Activated T-helper 1 cell treated with anti-CD3 and anti-CD28 coated beads, Interleukin-12 subunit alpha, Interleukin-12 subunit beta, Interleukin-2, Interleukin-4 antibody, amounts not matched to agents 30 ng/mL and 10 ng/mL and 1 ng/mL, durations not matched to agents 14 hours and 24 hours and 36 hours (primary cell): ENCODE data around the gene YPEL1. TPM values are rescaled to one million over a fixed set of nuclear protein-coding genes. Genes with fewer than 3 reads are reported as not detected.
A peak's percentile ranks its signal among the peaks of the same experiment; 100 is the strongest.
"Not testable (repeated sequence)": the region's sequence is repeated elsewhere in the genome, so short reads cannot be mapped to it uniquely, and the experiment has no call there.

Experiments used
- DNase-seq: peaks from one replicate; pipeline ENCODE4 v3.0.0; 2021; ENCODE audit warnings: low spot score
- H3K27ac Mint-ChIP-seq: one replicate; pipeline ENCODE4 v1.8.0; 2021; ENCODE audit warnings: mild to moderate bottlenecking, mixed read lengths
- H3K27me3 Mint-ChIP-seq: one replicate; pipeline ENCODE4 v1.8.0; 2022; ENCODE audit warnings: mild to moderate bottlenecking, moderate library complexity, mixed read lengths; ENCODE audit not compliant: insufficient read depth
- H3K36me3 Mint-ChIP-seq: one replicate; pipeline ENCODE4 v1.8.0; 2021; ENCODE audit warnings: low read depth, mixed read lengths
- H3K4me1 Mint-ChIP-seq: one replicate; pipeline ENCODE4 v1.8.0; 2021; ENCODE audit warnings: low read depth, mixed read lengths
- H3K4me3 Mint-ChIP-seq: one replicate; pipeline ENCODE4 v1.8.0; 2021; ENCODE audit warnings: mild to moderate bottlenecking, moderate library complexity, mixed read lengths
- H3K9me3 Mint-ChIP-seq: one replicate; pipeline ENCODE4 v1.8.0; 2021; ENCODE audit warnings: mixed read lengths
- intact Hi-C: fragments of 100-400 bp; cut with micrococcal nuclease; formaldehyde crosslinking; loops from one replicate; pipeline ENCODE4 v1.15.1; 2024
- total RNA-seq: library from RNA; stranded (reverse); gene quantifications from 2 replicates; pipeline ENCODE4 v1.2.3, GENCODE V29; 2022

YPEL1 gene
- total RNA-seq, 1 donor from 2014 or later, result 0.34 TPM

- no peak for DNase-seq
- H3K27ac Mint-ChIP-seq, result peak overlapping the region; percentile 65
- H3K36me3 Mint-ChIP-seq, result peaks cover 57% of the 10 kb centered on the region
- no peaks in the 10 kb centered on the region for H3K27me3 Mint-ChIP-seq
- intact Hi-C loops, result loop anchor here (1.0 to 10.0 kb wide), 5 partner anchors 29 to 1253 kb away; partner anchors contain the start of gene PPM1F
- no peaks in the 10 kb centered on the region for H3K9me3 Mint-ChIP-seq
- peaks cover 71% of the 10 kb centered on the region for H3K4me1 Mint-ChIP-seq
- H3K4me3 Mint-ChIP-seq, result peak overlapping the region; percentile 21
Observed at GRCh38 chr22:21761994-21762680, 26.5 kb upstream of the YPEL1 start.

GRCh38 chr22:21761086-21761485 lies 25.5 kb upstream of the YPEL1 start:
- H3K4me1 Mint-ChIP-seq, result peaks cover 61% of the 10 kb centered on the region
- H3K36me3 Mint-ChIP-seq, result peaks cover 51% of the 10 kb centered on the region
- no peaks in the 10 kb centered on the region for H3K27me3 Mint-ChIP-seq
- no peak overlapping the region for H3K4me3 Mint-ChIP-seq
- DNase-seq, result no peak
- intact Hi-C loops, result loop anchor here (5.0 to 10.0 kb wide), 3 partner anchors 176 to 1254 kb away; partner anchors contain the start of gene PPM1F
- H3K27ac Mint-ChIP-seq, result no peak overlapping the region
- H3K9me3 Mint-ChIP-seq, result no peaks in the 10 kb centered on the region

GRCh38 chr22:21760640-21761039 lies 25.0 kb upstream of the YPEL1 start:
- H3K4me3 Mint-ChIP-seq, result no peak overlapping the region
- intact Hi-C loops, result loop anchor here (5.0 to 10.0 kb wide), 3 partner anchors 176 to 1254 kb away; partner anchors contain the start of gene PPM1F
- H3K9me3 Mint-ChIP-seq, result no peaks in the 10 kb centered on the region
- H3K27me3 Mint-ChIP-seq, result no peaks in the 10 kb centered on the region
- peak overlapping the region; percentile 25 for H3K27ac Mint-ChIP-seq
- H3K36me3 Mint-ChIP-seq, result peaks cover 53% of the 10 kb centered on the region
- no peak for DNase-seq
- H3K4me1 Mint-ChIP-seq, result peaks cover 57% of the 10 kb centered on the region

GRCh38 chr22:21759646-21760376 lies 24.2 kb upstream of the YPEL1 start:
- Mint-ChIP-seq H3K4me1 (peaks cover 48% of the 10 kb centered on the region), H3K36me3 (peaks cover 46% of the 10 kb centered on the region), H3K27me3 (no peaks in the 10 kb centered on the region), H3K4me3 (no peak overlapping the region), H3K9me3 (no peaks in the 10 kb centered on the region), H3K27ac (no peak overlapping the region)
- DNase-seq, result no peak
- intact Hi-C loops, result loop anchor here (5.0 to 10.0 kb wide), 3 partner anchors 175 to 1255 kb away; partner anchors contain the start of gene PPM1F

GRCh38 chr22:21759093-21759492 lies 23.5 kb upstream of the YPEL1 start:
- Mint-ChIP-seq H3K9me3 (no peaks in the 10 kb centered on the region), H3K27me3 (no peaks in the 10 kb centered on the region), H3K36me3 (peaks cover 43% of the 10 kb centered on the region), H3K27ac (no peak overlapping the region), H3K4me3 (no peak overlapping the region), H3K4me1 (peaks cover 41% of the 10 kb centered on the region)
- intact Hi-C loops, result no loop called here
- no peak for DNase-seq

GRCh38 chr22:21758091-21758864 lies 22.7 kb upstream of the YPEL1 start:
- H3K27me3 Mint-ChIP-seq, result no peaks in the 10 kb centered on the region
- DNase-seq, result no peak
- peaks cover 36% of the 10 kb centered on the region for H3K36me3 Mint-ChIP-seq
- no peak overlapping the region for H3K4me3 Mint-ChIP-seq
- intact Hi-C loops, result no loop called here
- no peaks in the 10 kb centered on the region for H3K9me3 Mint-ChIP-seq
- no peak overlapping the region for H3K27ac Mint-ChIP-seq
- H3K4me1 Mint-ChIP-seq, result peaks cover 33% of the 10 kb centered on the region

GRCh38 chr22:21755851-21756284 lies 20.3 kb upstream of the YPEL1 start:
- no peaks in the 10 kb centered on the region for H3K9me3 Mint-ChIP-seq
- H3K4me3 Mint-ChIP-seq, result no peak overlapping the region
- peaks cover 32% of the 10 kb centered on the region for H3K36me3 Mint-ChIP-seq
- no peak for DNase-seq
- intact Hi-C loops, result no loop called here
- H3K4me1 Mint-ChIP-seq, result peaks cover 16% of the 10 kb centered on the region
- H3K27me3 Mint-ChIP-seq, result no peaks in the 10 kb centered on the region
- H3K27ac Mint-ChIP-seq, result no peak overlapping the region

- Mint-ChIP-seq H3K9me3 (no peaks in the 10 kb centered on the region), H3K36me3 (peaks cover 28% of the 10 kb centered on the region), H3K27ac (no peak overlapping the region), H3K4me1 (peaks cover 11% of the 10 kb centered on the region), H3K4me3 (no peak overlapping the region), H3K27me3 (no peaks in the 10 kb centered on the region)
- no peak for DNase-seq
- intact Hi-C loops, result no loop called here
Observed at GRCh38 chr22:21754523-21754922, 18.9 kb upstream of the YPEL1 start.

- H3K4me3 Mint-ChIP-seq, result no peak overlapping the region
- H3K36me3 Mint-ChIP-seq, result peaks cover 25% of the 10 kb centered on the region
- no peak overlapping the region for H3K27ac Mint-ChIP-seq
- peaks cover 11% of the 10 kb centered on the region for H3K4me1 Mint-ChIP-seq
- DNase-seq, result no peak
- H3K9me3 Mint-ChIP-seq, result no peaks in the 10 kb centered on the region
- intact Hi-C loops, result no loop called here
- H3K27me3 Mint-ChIP-seq, result peaks cover 2% of the 10 kb centered on the region
Observed at GRCh38 chr22:21753374-21754111, 17.9 kb upstream of the YPEL1 start.

GRCh38 chr22:21752276-21752675 lies 16.7 kb upstream of the YPEL1 start:
- peaks cover 3% of the 10 kb centered on the region for H3K27me3 Mint-ChIP-seq
- intact Hi-C loops, result no loop called here
- peak overlapping the region; percentile 30 for H3K27ac Mint-ChIP-seq
- H3K4me1 Mint-ChIP-seq, result peaks cover 9% of the 10 kb centered on the region
- peaks cover 20% of the 10 kb centered on the region for H3K36me3 Mint-ChIP-seq
- DNase-seq, result no peak
- H3K4me3 Mint-ChIP-seq, result no peak overlapping the region
- H3K9me3 Mint-ChIP-seq, result no peaks in the 10 kb centered on the region

- H3K36me3 Mint-ChIP-seq, result peaks cover 4% of the 10 kb centered on the region
- H3K27me3 Mint-ChIP-seq, result peaks cover 3% of the 10 kb centered on the region
- intact Hi-C loops, result no loop called here
- H3K27ac Mint-ChIP-seq, result no peak overlapping the region
- H3K4me1 Mint-ChIP-seq, result no peaks in the 10 kb centered on the region
- DNase-seq, result no peak
- no peaks in the 10 kb centered on the region for H3K9me3 Mint-ChIP-seq
- H3K4me3 Mint-ChIP-seq, result no peak overlapping the region
Observed at GRCh38 chr22:21745948-21746347, 10.4 kb upstream of the YPEL1 start.

- H3K36me3 Mint-ChIP-seq, H3K27ac Mint-ChIP-seq, H3K9me3 Mint-ChIP-seq, H3K4me3 Mint-ChIP-seq, H3K27me3 Mint-ChIP-seq, H3K4me1 Mint-ChIP-seq, intact Hi-C loops, DNase-seq: not testable (repeated sequence)
Observed at GRCh38 chr22:21744917-21745316, 9.3 kb upstream of the YPEL1 start.
